ENCODE results near the gene DCXR. TPM values are rescaled to one million over a fixed set of nuclear protein-coding genes. Genes with fewer than 3 reads are reported as not detected.

The DCXR gene
- total and polyA plus RNA-seq, 2 of the 13 experiments (the other 11 are each of a cell fraction or from before 2014, with no cell fraction given) = 287 to 311 TPM

DNA sequence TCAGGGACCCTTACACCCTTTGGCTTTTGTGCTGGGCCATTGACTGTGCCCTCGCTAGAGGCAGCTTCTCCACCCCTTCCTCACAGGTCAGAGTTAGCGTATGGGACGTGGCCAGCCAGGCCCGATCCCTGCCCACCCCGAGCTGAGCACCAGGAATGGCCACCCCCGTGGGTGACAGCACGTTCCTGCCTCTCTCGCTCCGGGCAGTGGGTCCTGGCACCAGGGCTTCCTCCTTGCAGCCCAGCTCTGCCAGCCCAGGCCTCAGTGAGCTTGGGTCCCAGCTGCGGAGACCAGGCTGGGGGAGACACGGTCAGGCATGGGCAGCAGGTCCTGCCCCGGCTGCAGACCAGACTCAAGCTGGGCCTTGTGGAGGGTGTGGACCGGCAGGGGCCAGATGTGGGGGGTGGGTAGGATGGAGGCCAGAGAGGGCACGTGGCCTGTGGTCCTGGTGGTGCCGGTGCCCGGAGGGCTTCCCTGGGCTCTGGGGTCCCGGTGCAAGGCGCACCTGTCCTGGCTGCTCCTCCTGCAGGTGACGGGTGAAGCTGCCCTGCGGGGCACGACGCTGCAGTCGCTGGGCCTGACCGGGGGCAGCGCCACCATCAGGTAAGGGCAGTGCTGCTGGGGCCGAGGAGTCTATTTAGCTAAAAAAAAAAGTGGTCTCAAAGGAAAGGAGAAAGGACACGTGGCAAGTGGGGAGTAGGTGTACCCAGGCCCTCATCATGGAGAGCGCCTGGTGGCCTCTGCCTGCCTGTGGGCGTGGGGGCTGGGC is 41.9 kb downstream of the DCXR start (continued):
- no peak for TF ChIP-seq ZNF800 (CRISPR knock-in tag; IDR thresholded peaks at IDR 0.05)
- 0 out of 2 replicates have a peak, but pooled peaks have one; percentile 3 for TF ChIP-seq NKX3-1 (CRISPR knock-in tag; IDR thresholded peaks at IDR 0.05)
- TF ChIP-seq ZNF547 (CRISPR knock-in tag; IDR thresholded peaks at IDR 0.05) = peak; percentile 90
- peak; percentile 90 for TF ChIP-seq RAD21 (CRISPR knock-in tag; IDR thresholded peaks at IDR 0.05)
- TF ChIP-seq MYNN (CRISPR knock-in tag; IDR thresholded peaks at IDR 0.05; ENCODE audit: low read depth) = no peak; the same call in 1 of the 2 replicates
- TF ChIP-seq FIP1L1 (IDR thresholded peaks at IDR 0.05; ENCODE audit: borderline replicate concordance, insufficient read depth, low read depth, low read length) = no peak
- TF ChIP-seq AGO1 (IDR thresholded peaks at IDR 0.05; ENCODE audit: low read depth, low read length, poor library complexity, severe bottlenecking) = peak; percentile 50
- TF ChIP-seq WIZ (CRISPR knock-in tag; IDR thresholded peaks at IDR 0.05) = no peak; the same call in 1 of the 2 replicates
- TF ChIP-seq ZNF274 (CRISPR knock-in tag; IDR thresholded peaks at IDR 0.05) = peak; percentile 87; the same call in 1 of the 2 replicates
- no peak; the same call in 1 of the 2 replicates for TF ChIP-seq YEATS4 (CRISPR knock-in tag; IDR thresholded peaks at IDR 0.05; ENCODE audit: borderline replicate concordance)
- TF ChIP-seq, protein P1, sequence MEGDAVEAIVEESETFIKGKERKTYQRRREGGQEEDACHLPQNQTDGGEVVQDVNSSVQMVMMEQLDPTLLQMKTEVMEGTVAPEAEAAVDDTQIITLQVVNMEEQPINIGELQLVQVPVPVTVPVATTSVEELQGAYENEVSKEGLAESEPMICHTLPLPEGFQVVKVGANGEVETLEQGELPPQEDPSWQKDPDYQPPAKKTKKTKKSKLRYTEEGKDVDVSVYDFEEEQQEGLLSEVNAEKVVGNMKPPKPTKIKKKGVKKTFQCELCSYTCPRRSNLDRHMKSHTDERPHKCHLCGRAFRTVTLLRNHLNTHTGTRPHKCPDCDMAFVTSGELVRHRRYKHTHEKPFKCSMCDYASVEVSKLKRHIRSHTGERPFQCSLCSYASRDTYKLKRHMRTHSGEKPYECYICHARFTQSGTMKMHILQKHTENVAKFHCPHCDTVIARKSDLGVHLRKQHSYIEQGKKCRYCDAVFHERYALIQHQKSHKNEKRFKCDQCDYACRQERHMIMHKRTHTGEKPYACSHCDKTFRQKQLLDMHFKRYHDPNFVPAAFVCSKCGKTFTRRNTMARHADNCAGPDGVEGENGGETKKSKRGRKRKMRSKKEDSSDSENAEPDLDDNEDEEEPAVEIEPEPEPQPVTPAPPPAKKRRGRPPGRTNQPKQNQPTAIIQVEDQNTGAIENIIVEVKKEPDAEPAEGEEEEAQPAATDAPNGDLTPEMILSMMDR (CRISPR knock-in tag; IDR thresholded peaks at IDR 0.05) = peak; percentile 84
- TF ChIP-seq TCF12 (IDR thresholded peaks at IDR 0.05) = no peak
- no peak for TF ChIP-seq TCF12 (CRISPR knock-in tag; IDR thresholded peaks at IDR 0.05)
- 0 out of 2 replicates have a peak, but pooled peaks have one; percentile 21 for TF ChIP-seq ZNF83 (CRISPR knock-in tag; IDR thresholded peaks at IDR 0.05; ENCODE audit: borderline replicate concordance)
- peak; percentile 64 for TF ChIP-seq TAF1 (CRISPR knock-in tag; IDR thresholded peaks at IDR 0.05)
- no peak; the same call in 1 of the 2 replicates for TF ChIP-seq GZF1 (CRISPR knock-in tag; IDR thresholded peaks at IDR 0.05)
- no peak for TF ChIP-seq TARDBP (CRISPR knock-in tag; IDR thresholded peaks at IDR 0.05)
- TF ChIP-seq JUNB (CRISPR knock-in tag; IDR thresholded peaks at IDR 0.05; ENCODE audit: borderline replicate concordance) = no peak
- TF ChIP-seq IKZF1 (IDR thresholded peaks at IDR 0.05) = no peak
- peak; percentile 59; the same call in 1 of the 2 replicates for TF ChIP-seq ZMYM3 (CRISPR knock-in tag; IDR thresholded peaks at IDR 0.05)
- no peak; the same call in 1 of the 2 replicates for TF ChIP-seq RELA (CRISPR knock-in tag; IDR thresholded peaks at IDR 0.05)
- peak; percentile 35; the same call in 1 of the 2 replicates for TF ChIP-seq ZNF430 (CRISPR knock-in tag; IDR thresholded peaks at IDR 0.05)
- peak; percentile 86 for TF ChIP-seq HNRNPH1 (optimal IDR thresholded peaks at IDR 0.05; ENCODE audit: low read depth, low read length)
- peak; percentile 45 for TF ChIP-seq ARHGAP35 (CRISPR knock-in tag; IDR thresholded peaks at IDR 0.05; ENCODE audit: borderline replicate concordance)
- TF ChIP-seq JUND (CRISPR knock-in tag; IDR thresholded peaks at IDR 0.05) = peak; percentile 55
- TF ChIP-seq ELF1 (CRISPR knock-in tag; IDR thresholded peaks at IDR 0.05) = peak; percentile 39; the same call in 1 of the 2 replicates
- TF ChIP-seq ZNF879 (CRISPR knock-in tag; IDR thresholded peaks at IDR 0.05) = no peak
- peak; percentile 43; the same call in 1 of the 2 replicates for TF ChIP-seq TMF1 (CRISPR knock-in tag; IDR thresholded peaks at IDR 0.05; ENCODE audit: low read depth)
- peak; percentile 81; the same call in 1 of the 2 replicates for TF ChIP-seq ZNF773 (CRISPR knock-in tag; IDR thresholded peaks at IDR 0.05; ENCODE audit: borderline replicate concordance)
